ENCODE measurements around the gene TULP4.

GRCh38 chr6:158519300-158519699 lies 207.0 kb downstream of the TULP4 start:
- TF ChIP-seq CTCF (IDR thresholded peaks at IDR 0.05 in 8 of 11, conservative IDR thresholded peaks at IDR 0.05 in 3 of 11) (no peak), POLR2AphosphoS5 (IDR thresholded peaks at IDR 0.05) (no peak), POLR2A (IDR thresholded peaks at IDR 0.05) (no peak)
